Measurements from ENCODE around the gene YIPF5. TPM values are rescaled to one million over a fixed set of nuclear protein-coding genes. Genes with fewer than 3 reads are reported as not detected.

The YIPF5 gene
- total RNA-seq, 2 donors from 2014 or later = 46.8 to 54.0 TPM

- no peaks in the 10 kb centered on the region for H3K4me1 ChIP-seq (ENCODE audit: control insufficient read depth, insufficient read depth, low read length)
- no peak overlapping the region for H3K9ac ChIP-seq (ENCODE audit: extremely low read depth, low read length, poor library complexity, severe bottlenecking)
- no peaks in the 10 kb centered on the region for H3K4me1 Mint-ChIP-seq
- H3K27ac Mint-ChIP-seq = no peak overlapping the region
- no peak overlapping the region for H3K4me3 Mint-ChIP-seq
- H3K27me3 Mint-ChIP-seq (ENCODE audit: insufficient read depth) = peaks cover 4% of the 10 kb centered on the region
- peaks cover 4% of the 10 kb centered on the region for H3K9me3 ChIP-seq (ENCODE audit: control insufficient read depth, low read length)
- H3K36me3 ChIP-seq (ENCODE audit: control insufficient read depth, insufficient read depth, low read length) = no peaks in the 10 kb centered on the region
- H3K36me3 Mint-ChIP-seq (ENCODE audit: low read depth) = no peaks in the 10 kb centered on the region
- peaks cover 6% of the 10 kb centered on the region for H3K9me3 Mint-ChIP-seq
- DNase-seq = no peak
- H3K4me3 ChIP-seq (ENCODE audit: low read length) = no peak overlapping the region
- H3K27ac ChIP-seq (ENCODE audit: low read depth, low read length) = no peak overlapping the region
- WGBS, 2 experiments (ENCODE audit: insufficient coverage in 1 of 2, insufficient read length in 1 of 2) = 100% methylated on average over 1 of the region's 1 CpG; no CpG with 5 or more reads in 1 of the 2 experiments
- TF ChIP-seq, protein P1, sequence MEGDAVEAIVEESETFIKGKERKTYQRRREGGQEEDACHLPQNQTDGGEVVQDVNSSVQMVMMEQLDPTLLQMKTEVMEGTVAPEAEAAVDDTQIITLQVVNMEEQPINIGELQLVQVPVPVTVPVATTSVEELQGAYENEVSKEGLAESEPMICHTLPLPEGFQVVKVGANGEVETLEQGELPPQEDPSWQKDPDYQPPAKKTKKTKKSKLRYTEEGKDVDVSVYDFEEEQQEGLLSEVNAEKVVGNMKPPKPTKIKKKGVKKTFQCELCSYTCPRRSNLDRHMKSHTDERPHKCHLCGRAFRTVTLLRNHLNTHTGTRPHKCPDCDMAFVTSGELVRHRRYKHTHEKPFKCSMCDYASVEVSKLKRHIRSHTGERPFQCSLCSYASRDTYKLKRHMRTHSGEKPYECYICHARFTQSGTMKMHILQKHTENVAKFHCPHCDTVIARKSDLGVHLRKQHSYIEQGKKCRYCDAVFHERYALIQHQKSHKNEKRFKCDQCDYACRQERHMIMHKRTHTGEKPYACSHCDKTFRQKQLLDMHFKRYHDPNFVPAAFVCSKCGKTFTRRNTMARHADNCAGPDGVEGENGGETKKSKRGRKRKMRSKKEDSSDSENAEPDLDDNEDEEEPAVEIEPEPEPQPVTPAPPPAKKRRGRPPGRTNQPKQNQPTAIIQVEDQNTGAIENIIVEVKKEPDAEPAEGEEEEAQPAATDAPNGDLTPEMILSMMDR (conservative IDR thresholded peaks at IDR 0.05) = no peak
- no peaks in the 10 kb centered on the region for H3K27me3 ChIP-seq (ENCODE audit: control insufficient read depth, insufficient read depth, low read length, poor library complexity, severe bottlenecking)
Observed at GRCh38 chr5:144179226-144179625, 8.8 kb upstream of the YIPF5 start.

- no peaks in the 10 kb centered on the region for H3K27me3 ChIP-seq (ENCODE audit: control insufficient read depth, insufficient read depth, low read length, poor library complexity, severe bottlenecking)
- no peaks in the 10 kb centered on the region for H3K4me1 ChIP-seq (ENCODE audit: control insufficient read depth, insufficient read depth, low read length)
- Mint-ChIP-seq H3K27ac (no peak overlapping the region), H3K36me3 (ENCODE audit: low read depth) (no peaks in the 10 kb centered on the region), H3K4me1 (no peaks in the 10 kb centered on the region), H3K4me3 (no peak overlapping the region), H3K27me3 (ENCODE audit: insufficient read depth) (peaks cover 8% of the 10 kb centered on the region), H3K9me3 (peaks cover 6% of the 10 kb centered on the region)
- peaks cover 4% of the 10 kb centered on the region for H3K9me3 ChIP-seq (ENCODE audit: control insufficient read depth, low read length)
- H3K36me3 ChIP-seq (ENCODE audit: control insufficient read depth, insufficient read depth, low read length) = no peaks in the 10 kb centered on the region
- TF ChIP-seq, protein P1 (conservative IDR thresholded peaks at IDR 0.05) = no peak
- no peak overlapping the region for H3K9ac ChIP-seq (ENCODE audit: extremely low read depth, low read length, poor library complexity, severe bottlenecking)
- H3K27ac ChIP-seq (ENCODE audit: low read depth, low read length) = no peak overlapping the region
- H3K4me3 ChIP-seq (ENCODE audit: low read length) = no peak overlapping the region
- WGBS, 2 experiments (ENCODE audit: insufficient coverage in 1 of 2, insufficient read length in 1 of 2) = 90 to 93% methylated on average over 1 to 3 of the region's 3 CpGs
- DNase-seq = no peak
Observed at GRCh38 chr5:144177548-144177947, 7.1 kb upstream of the YIPF5 start.

GRCh38 chr5:144173766-144174165 lies 3.3 kb upstream of the YIPF5 start:
- peaks cover 3% of the 10 kb centered on the region for H3K36me3 Mint-ChIP-seq (ENCODE audit: low read depth)
- WGBS, 2 experiments (ENCODE audit: insufficient coverage in 1 of 2, insufficient read length in 1 of 2) = 96% methylated on average over 3 of the region's 3 CpGs; no CpG with 5 or more reads in 1 of the 2 experiments
- no peak overlapping the region for H3K27ac ChIP-seq (ENCODE audit: low read depth, low read length)
- peaks cover under 1% of the 10 kb centered on the region for H3K36me3 ChIP-seq (ENCODE audit: control insufficient read depth, insufficient read depth, low read length)
- H3K9me3 ChIP-seq (ENCODE audit: control insufficient read depth, low read length) = no peaks in the 10 kb centered on the region
- H3K4me1 Mint-ChIP-seq = peaks cover 17% of the 10 kb centered on the region
- H3K4me1 ChIP-seq (ENCODE audit: control insufficient read depth, insufficient read depth, low read length) = no peaks in the 10 kb centered on the region
- H3K4me3 Mint-ChIP-seq = no peak overlapping the region
- no peaks in the 10 kb centered on the region for H3K27me3 ChIP-seq (ENCODE audit: control insufficient read depth, insufficient read depth, low read length, poor library complexity, severe bottlenecking)
- no peak overlapping the region for H3K27ac Mint-ChIP-seq
- H3K9ac ChIP-seq (ENCODE audit: extremely low read depth, low read length, poor library complexity, severe bottlenecking) = no peak overlapping the region
- no peak overlapping the region for H3K4me3 ChIP-seq (ENCODE audit: low read length)
- peaks cover 8% of the 10 kb centered on the region for H3K27me3 Mint-ChIP-seq (ENCODE audit: insufficient read depth)
- no peak for DNase-seq
- TF ChIP-seq, protein P1 (conservative IDR thresholded peaks at IDR 0.05) = no peak
- H3K9me3 Mint-ChIP-seq = no peaks in the 10 kb centered on the region

All from endodermal cell (in vitro differentiated cells).